HG03108 (cell line): ENCODE data around the gene MRPL36.
"Not testable (repeated sequence)": the region's sequence is repeated elsewhere in the genome, so short reads cannot be mapped to it uniquely, and the experiment has no call there.

Experiments used
- ATAC-seq: cut with Tn5 transposase; IDR thresholded peaks from one replicate; pipeline ENCODE4 v1.9.1; 2021; ENCODE audit warnings: moderate library complexity; ENCODE audit not compliant: unreplicated experiment

MRPL36 gene

DNA sequence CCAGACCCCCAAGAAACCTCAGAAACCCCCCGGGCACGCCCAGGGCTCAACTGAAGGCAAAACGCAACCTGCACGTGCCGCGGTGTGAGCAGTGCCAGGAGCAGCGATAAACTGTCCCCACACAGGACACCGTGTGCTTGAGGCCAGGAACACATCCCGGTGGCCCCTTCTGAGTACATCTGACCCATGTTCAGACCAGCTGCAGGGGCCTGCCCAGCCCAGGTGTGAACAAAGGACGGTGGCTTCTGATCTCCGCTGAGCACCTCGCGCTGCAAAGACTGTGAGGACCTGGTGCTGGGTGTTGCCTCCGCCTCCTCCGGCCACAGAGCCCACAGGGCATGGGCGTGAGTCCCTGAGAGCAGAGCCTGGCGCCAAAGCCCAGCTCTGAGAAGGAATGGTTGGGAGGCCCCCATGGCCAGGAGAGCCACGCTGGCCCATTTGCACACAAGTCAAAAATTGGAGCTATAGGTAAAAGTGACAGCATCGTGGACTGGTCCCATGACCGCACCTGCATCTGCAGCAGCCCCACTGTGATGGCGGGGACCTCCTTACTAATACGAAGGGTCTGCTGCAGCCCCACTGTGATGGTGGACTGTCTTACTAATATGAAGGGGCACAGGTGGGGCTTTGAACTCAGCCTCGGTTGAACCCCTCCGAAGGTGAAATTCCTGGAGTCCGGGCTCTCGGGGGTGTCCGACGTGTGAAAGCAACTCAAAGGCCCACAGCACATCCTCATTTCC, 33.0 kb upstream of the MRPL36 start:
- no peak for ATAC-seq

DNA sequence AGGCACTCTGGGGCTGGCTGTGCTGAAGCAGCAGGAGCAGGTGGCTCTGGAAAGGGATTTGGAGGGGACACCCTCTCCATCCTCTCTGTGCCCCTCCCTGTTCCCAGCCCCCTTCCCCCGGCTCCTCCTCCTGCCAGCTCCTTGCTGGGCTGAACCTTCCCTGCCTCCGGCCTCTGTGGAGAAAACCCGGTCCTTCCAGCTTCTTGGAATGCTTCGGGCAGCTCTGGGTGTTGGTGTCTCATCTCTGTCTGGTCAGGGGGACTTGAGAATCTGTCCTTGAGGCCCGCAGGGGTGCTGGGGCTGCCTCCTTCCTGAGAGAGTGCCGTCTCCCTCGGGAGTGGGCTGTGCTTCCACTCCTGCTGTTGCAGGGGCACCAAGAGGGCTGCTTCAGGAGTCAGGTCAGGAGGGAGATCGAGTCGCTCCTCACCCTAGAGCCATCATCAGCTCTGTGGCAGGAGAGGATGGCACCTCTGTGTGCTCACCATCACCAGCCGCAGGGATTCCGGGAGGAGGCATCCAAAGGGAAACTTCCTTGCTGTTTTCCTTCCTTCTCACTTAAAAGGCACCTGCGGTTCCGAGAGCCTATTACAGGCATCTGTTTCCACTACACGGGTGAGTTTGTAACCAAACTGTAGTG, 32.2 kb upstream of the MRPL36 start:
- ATAC-seq = no peak

DNA sequence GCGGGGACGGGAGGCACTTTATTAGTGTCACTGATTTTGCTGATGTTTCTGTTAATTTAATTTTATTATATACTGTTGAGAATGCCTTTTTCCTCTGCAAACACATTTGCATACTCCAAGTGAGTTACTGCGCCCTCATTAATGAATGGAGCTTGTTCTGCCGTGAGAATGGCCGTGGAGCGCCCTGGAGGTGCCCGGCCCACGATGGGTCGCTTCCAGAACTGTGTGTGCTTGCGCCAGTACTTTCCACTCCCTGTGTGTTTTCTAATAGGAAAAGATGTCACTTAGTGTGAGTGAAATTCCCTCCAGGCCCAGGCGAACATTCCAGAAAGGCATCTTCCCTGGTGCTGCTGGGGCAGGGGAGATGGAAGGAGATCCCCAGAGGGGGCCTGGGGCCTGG, 31.6 kb upstream of the MRPL36 start:
- ATAC-seq = no peak

DNA sequence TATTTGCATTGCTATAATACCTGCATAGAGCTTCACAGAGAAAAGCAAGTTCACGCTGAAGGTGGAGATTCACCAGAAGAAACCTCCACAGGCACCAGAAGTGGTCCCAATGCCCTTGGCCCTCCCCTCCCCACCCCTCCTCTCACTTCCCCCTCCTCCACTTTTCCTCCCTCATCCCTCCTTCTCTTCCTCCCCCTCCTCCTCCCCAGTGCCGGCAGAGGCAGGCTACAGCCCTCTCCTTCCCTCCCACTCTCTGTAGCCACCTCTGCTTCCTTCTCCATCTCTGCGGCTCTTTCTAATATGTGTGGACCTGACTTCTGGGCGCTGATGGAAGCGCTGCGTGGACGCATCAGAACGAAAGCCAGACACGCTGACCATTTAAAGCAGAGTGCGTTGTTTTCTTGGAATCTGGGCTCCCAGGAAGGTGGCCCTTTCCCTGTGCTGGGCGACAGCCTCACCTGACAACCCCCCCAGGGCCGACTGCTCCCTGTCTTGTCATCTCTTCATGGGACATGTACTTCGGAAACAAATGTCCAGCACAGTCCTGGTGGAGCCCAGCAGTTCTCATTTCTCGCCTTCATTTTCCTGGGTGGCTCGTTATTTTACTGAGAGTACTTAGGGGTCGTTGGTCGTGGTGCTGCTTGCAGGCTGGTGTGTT, 31.1 kb upstream of the MRPL36 start:
- no peak for ATAC-seq

DNA sequence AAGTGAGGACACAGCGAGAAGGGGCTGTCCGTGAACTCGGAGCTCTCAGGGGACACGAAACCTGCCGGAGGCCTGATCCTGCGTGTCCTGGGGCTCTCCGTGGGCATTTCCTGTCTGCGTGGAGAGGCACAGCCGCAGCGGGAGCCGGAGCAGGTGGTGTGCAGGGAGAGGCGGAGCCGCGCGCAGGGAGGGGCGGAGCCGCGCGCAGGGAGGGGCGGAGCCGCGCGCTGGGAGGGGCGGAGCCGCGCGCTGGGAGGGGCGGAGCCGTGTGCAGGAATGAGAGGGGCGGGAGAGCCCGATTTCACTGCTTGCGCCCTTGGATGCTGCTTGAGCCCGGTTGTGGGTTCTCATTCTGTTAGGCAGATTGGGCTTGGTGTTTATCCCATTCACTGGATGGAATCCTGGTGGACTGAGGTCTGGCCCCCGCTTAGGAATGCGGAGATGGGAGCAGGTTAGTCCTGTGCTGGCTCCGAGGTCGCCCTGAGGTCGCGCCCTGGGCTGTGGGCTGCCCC, 28.3 kb upstream of the MRPL36 start:
- ATAC-seq = no peak

DNA sequence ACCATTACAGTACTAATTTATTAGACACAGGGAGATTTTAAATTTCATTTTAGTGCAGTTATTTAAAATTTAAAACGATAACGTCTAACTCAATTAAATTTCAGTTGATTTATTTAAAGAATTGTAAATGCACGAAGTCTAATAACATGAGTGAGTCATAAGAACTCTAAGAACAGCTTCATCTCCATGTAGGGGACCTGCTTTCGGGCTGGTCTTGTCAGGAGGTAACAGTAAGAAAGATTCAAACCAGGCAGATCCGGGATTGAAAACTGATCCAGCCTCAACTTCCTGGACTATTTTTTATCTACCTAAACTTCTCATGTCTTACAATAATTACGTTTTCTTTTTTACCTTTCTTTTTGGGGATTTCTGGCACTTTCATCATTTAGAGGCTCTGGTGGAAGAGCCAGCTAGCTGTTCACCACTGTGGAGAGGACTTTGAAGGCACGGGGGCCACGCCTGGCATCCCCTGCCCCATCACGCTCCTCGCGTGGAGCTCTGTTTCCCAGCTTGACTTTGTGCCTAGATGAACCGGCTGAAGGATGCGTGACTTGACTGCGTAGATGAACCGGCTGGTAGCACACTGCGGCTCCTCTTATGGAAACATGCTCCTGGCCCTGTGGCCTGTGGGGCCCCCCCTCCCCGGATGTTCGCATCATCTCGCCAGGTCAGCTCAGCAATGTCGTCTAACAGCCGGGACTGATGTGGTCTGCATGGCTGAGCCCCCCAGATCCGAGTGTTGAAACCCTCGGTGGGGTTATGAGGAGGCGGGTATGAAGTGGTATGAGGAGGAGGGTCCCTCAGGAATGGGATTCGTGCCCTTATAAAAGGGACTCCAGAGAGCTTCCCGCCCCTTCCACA, 27.6 kb upstream of the MRPL36 start:
- no peak for ATAC-seq

DNA sequence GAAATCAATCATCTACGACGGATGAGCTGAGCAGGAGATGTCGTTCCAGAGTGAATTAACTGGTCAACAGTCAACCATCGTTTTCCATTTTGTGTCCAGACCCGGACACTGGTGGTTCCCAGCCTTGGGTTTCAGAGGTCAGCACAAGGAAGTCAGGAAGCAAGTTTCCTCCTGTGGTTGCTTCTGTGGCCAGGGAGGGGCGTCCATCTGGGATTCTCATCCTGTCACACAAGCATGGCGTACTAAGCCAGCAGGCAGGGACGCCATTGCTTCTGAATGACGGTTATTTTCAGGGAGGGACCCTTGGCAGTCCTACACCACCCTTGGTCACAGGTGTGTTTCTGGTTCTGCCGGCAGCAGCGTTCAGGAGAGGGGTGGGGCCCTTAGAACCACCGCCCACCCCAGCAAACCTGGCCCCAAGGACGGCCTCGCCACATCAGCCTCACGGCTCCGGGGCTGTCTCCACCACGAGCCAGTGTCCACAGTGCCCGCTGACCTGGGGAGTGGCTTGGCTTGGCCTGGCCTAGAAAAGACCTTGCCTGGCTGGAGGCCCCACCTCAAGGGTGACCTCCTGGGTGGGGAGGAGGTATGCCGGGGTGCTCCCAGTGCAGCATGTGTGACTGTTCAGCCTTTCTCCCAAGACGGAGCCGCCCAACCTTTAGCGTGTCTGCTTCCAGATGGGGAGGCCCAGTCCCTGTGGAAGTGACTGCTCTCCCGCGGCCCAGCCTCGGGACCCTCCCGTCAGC, 26.8 kb upstream of the MRPL36 start:
- no peak for ATAC-seq

DNA sequence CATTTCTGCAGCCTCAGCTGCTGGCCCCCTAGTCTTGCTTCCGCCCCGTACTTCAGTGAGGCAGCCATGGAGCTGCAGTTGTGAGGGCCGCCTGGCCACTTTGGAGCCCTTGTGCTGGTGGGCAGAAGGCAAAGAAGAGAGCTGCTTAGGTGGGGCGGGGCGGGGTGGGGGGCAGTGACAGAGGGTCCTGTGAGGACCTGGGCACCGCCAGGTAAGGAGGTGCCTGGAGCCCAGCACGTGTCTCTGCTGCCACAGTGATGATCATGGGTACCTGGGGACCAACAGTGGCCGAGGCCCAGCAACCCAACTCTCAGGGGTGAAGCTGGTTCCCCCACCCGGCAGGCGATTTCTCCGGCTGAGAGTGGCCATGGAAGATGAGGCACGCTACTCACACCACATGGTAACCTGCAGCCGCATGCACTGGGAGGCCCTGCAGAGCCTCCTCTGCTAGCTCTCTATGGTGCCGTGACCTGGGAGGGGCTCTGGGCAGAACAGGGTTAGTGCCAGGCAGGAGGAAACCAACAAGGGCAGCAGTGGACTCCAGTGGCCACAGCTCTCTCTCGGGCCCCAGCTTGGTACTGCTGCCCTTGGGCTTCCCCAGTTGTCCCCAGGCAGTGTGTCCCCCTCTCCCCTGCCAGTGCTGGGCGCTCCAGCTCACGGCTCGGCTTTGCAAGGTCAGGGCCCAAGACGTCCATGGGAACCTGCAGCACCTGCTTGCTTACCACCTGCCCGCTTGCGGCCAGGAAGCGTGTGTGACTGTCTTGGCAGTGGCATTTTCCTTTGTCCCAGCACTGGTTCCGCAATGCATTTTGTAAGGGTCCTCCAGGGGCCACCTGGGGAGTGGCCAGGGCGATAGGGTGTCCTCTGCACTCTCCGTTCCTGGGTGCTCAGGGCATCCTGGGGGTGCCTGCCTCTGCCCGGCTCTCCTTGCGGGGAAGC, 25.5 kb upstream of the MRPL36 start:
- ATAC-seq = no peak

DNA sequence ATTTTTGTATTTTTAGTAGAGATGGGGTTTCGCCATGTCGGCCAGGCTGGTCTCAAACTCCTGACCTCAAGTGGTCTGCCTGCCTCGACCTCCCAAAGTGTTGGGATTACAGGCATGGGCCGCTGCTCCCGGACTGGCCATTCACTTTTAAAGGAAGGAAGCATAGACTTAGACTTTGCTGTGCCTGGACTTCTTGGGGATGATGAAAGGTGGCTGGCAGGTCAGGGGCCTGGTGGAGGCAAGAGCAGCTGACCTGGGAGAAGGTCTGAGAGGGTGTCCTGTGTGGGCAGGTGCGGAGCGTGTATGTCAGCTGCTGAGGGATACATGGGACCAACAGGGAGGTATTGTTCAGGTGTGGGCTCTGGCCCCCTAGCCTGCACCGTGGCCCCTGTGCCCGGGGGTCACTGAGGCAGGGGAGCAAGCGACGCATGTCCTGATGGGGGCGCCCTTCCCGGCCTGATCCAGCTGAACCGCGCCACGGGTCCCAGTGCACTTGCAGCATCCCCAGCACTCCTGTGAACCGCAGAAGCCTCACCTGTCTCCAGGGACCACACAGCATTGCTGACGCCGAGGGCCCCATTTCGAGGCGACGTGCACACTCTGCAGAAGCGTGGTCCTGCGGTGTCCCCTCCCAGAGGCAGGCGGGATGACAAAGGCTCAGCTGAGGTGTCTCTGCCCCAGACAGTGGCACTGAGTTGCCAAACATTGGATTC, 24.6 kb upstream of the MRPL36 start:
- ATAC-seq = no peak

DNA sequence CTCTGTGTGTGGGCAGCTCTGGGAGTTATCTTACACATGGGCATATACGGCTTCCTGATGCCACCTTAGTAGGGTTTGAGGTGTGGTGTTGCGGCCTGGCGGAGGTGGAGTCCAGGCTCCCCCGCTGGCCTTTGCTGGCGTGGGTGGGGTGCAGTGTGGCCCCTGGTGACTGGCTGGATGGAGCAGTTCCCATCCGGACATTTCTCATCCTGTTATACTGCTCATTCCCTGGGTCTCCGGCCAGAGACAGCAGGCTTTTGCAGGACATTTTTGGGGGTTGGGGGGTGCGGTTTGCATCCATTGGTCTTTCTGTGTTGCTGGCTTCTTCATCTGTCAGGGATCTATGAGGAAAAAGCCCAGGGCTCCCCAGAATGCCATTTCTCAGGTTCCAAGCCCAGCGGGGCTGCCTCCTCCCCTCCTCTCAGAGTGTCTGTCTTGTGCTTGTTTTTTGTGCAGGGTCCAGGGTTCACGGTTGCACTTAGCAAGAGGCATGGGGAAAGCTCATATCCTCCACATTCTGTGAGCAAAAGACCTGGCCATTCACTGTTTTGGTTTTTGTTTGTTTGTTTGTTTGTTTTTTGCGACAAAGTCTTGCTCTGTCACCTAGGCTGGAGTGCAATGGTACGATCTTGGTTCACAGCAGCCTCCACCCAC, 23.9 kb upstream of the MRPL36 start:
- ATAC-seq = no peak

DNA sequence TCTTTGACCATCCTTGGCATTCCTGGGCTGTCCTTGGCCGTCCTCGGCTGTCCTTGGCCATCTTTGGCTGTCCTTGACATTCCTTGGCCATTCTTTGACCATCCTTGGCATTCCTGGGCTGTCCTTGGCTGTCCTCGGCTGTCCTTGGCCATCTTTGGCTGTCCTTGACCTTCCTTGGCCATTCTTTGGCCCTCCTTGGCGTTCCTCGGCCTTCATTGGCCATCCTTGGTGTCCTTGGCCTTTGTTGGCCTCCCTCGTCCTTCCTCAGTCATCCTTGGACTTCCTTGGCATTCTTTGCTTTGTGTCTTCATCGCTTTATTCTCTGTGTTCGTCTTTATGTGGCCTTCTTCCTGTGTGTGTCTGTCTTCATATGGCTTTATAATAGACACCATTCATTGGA, 22.2 kb upstream of the MRPL36 start:
- no peak for ATAC-seq

DNA sequence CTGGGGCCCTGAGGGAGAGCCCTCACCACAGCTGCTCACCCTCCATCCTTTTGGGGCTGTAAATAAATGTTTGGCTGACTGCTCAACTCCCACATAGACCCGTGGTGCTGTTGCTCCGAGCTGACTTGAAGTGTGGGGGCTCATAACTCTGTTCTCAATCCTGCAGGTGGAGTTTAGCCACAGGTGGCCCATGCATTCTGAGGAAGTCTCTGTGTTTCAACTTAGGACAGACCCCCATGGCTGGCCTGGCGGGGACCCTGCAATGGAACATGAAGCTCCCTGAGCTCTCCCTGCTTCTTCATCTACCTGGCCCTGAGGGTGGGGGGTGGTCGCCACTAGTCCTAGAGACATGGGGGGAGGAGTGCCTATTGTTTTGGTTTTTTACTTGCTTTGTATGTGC, 21.3 kb upstream of the MRPL36 start:
- ATAC-seq = no peak

DNA sequence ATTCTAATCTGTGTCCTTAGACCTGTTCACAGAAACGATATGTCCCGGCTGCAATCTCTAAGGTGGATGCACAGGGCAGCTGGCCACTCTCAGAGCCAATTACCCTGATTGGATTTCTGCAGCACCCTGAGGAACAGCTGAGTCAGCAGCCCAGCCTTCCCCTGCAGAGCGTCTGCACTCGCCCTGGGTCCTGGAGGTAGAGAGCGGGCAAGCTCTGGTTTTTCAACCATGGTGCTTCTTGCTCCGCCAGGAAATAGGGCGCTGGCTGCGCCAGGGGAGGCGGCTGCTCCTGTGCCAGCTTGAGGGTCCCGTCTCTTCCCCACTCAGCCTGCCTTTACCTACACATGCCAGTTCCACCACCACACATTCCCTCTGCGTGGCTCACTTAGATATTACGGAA, 20.7 kb upstream of the MRPL36 start:
- ATAC-seq = no peak

DNA sequence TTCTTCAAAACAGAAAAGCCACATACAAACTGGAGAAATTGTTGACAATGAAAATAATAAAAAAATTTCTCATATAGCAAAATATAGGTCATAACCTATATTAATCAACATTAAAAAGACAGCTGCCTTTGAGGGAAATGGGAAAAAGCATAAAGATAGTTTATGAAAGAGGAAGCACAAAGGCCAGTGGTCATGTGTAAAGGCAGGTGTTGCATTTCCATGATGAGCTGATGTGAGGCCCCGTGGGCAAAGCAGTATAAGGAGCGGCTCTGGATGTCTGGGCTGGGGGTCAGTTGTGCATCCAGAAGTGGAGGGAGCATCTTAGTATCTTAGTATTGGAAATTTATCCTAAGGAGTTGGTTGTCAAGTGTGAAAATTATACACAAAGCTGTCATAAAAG, 19.8 kb upstream of the MRPL36 start:
- ATAC-seq = no peak

DNA sequence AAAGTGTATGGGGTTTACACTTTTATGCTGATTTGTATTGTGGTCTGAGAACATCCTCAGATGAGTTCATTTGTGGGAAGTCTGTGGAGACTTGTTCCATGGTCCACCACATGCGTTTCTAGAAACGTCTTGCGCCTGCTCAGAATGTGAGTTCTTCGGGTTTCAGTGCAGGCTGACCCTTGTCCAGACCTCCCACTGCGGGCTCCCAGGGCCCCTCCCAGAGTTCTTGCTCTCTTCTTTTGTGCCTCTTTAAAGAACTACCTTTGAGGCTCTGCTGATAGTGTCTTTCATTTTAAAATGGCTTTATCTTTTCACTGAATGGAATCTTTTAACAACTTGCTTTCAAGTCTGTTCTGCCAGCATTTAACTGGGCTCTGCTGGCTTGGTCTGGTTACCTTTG, 19.1 kb upstream of the MRPL36 start:
- ATAC-seq = no peak

DNA sequence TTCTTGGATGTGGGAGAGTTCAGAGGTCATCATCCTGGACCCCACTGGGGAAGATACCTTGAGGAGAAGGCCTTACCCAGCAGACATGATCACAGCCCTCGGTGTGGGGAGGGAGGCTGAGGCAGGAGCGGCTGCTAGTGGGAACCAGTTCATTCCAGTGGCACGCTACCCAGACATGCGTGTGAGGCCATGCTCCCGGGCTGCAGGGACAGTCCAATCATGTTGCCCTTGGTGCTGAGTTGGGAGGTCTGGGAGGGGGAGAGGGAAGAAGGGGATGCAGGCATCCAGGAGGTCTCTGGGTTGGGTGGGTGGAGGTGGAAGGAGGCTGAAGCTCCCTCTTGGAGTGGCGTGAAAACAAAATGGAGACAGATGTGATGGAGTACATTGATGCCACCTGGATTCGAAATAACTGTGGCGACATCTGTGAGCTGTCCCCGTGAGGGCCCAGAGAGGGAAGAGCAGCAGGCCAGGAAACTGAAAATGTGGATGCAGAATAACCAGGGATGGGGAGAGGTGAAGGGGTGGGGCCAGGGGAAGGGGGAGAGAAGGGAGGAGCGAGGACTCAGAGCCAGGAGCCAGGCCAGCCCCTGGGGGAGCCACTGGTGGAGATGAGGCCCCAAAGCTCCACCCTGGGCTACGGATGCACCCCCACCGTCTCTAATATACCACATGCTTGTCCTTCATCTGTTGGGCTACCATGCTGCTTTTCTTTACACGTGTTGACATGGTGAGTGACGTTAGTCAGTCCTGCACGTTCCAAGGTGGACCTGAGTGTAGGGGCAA, 17.8 kb upstream of the MRPL36 start:
- no peak for ATAC-seq

DNA sequence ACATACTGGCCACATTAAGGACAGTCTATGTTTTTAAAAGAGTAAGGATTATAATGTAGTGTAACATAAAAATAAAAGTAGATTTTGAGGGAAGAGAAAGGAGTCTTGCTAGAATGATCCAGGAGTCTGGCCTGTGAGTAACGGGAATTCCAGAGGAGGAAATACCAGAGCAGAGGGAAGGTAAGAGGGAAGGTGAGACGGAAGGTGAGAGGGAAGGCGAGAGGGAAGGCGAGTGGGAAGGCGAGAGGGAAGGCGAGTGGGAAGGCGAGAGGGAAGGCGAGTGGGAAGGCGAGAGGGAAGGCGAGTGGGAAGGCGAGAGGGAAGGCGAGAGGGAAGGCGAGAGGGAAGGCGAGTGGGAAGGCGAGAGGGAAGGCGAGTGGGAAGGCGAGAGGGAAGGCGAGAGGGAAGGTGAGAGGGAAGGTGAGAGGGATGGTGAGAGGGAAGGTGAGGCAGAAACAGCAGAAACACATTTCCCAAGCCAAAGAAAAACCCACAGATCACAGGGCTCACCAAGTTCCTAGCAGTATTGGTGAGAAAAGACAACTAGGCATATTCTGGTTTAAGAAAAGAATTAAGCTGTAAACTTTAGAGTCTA, 17.0 kb upstream of the MRPL36 start:
- not testable (repeated sequence) for ATAC-seq
